Hepatocyte (in vitro differentiated cells): Measurements from ENCODE around the gene MAD1L1. TPM values are rescaled to one million over a fixed set of nuclear protein-coding genes. Genes with fewer than 3 reads are reported as not detected.
A peak's percentile ranks its signal among the peaks of the same experiment; 100 is the strongest.
"Not testable (repeated sequence)": the region's sequence is repeated elsewhere in the genome, so short reads cannot be mapped to it uniquely, and the experiment has no call there.

Experiments used
- DNase-seq: peaks from one replicate; pipeline ENCODE4 v3.0.0-alpha.2; 2016; ENCODE audit warnings: low spot score
- H2AFZ ChIP-seq: fragments of 200-600 bp; sonication (generic); 2 replicates; pipeline ENCODE4 v1.6.0; 2016; ENCODE audit warnings: antibody characterized with exemption, mild to moderate bottlenecking
- H3K27ac ChIP-seq: fragments of 200-600 bp; sonication (generic); 2 replicates; pipeline ENCODE4 v1.5.1; 2016; ENCODE audit warnings: mild to moderate bottlenecking
- H3K27me3 ChIP-seq: fragments of 200-600 bp; sonication (generic); 2 replicates; pipeline ENCODE4 v1.6.1; 2016
- H3K36me3 ChIP-seq: fragments of 200-600 bp; sonication (generic); replicated peaks from 2 replicates; pipeline ENCODE4 v1.5.1; 2016; ENCODE audit warnings: low read depth; ENCODE audit not compliant: insufficient read depth
- H3K4me1 ChIP-seq: fragments of 200-600 bp; sonication (generic); 2 replicates; pipeline ENCODE4 v1.5.1; 2016; ENCODE audit warnings: mild to moderate bottlenecking, moderate library complexity; ENCODE audit not compliant: insufficient read depth
- H3K4me2 ChIP-seq: fragments of 200-600 bp; sonication (generic); 2 replicates; pipeline ENCODE4 v1.6.0; 2016
- H3K4me3 ChIP-seq: fragments of 200-600 bp; sonication (generic); 2 replicates; pipeline ENCODE4 v1.5.1; 2016; ENCODE audit warnings: mild to moderate bottlenecking
- H3K79me2 ChIP-seq: fragments of 200-600 bp; sonication (generic); 2 replicates; pipeline ENCODE4 v1.6.0; 2017; ENCODE audit warnings: mild to moderate bottlenecking
- H3K9me2 ChIP-seq: fragments of 200-600 bp; sonication (generic); replicated peaks from 2 replicates; pipeline ENCODE4 v1.6.0; 2017; ENCODE audit warnings: mild to moderate bottlenecking; ENCODE audit not compliant: insufficient read depth
- H3K9me3 ChIP-seq: fragments of 200-600 bp; sonication (generic); 2 replicates; pipeline ENCODE4 v1.5.1; 2016; ENCODE audit warnings: low read depth, mild to moderate bottlenecking
- H4K20me1 ChIP-seq: fragments of 200-600 bp; sonication (generic); 2 replicates; pipeline ENCODE4 v1.6.0; 2016; ENCODE audit warnings: mild to moderate bottlenecking; ENCODE audit not compliant: insufficient read depth, poor library complexity, severe bottlenecking
- EZH2 ChIP-seq: fragments of 200-600 bp; sonication (generic); IDR thresholded peaks from 2 replicates; pipeline ENCODE4 v1.6.1; 2016; ENCODE audit warnings: antibody characterized with exemption, mild to moderate bottlenecking, borderline replicate concordance
- EZH2phosphoT487 ChIP-seq: fragments of 200-600 bp; sonication (generic); IDR thresholded peaks from one replicate; pipeline ENCODE4 v1.6.1; 2018; ENCODE audit warnings: antibody characterized with exemption, mild to moderate bottlenecking, low read depth, moderate library complexity; ENCODE audit not compliant: unreplicated experiment, severe bottlenecking
- WGBS: methylation state at CpG from one replicate; pipeline ENCODE4 v1.1.6; 2016; ENCODE audit warnings: low lambda C conversion rate; ENCODE audit errors: missing lambda C conversion rate; 5-methylcytosine and 5-hydroxymethylcytosine counted together
- polyA plus RNA-seq: library from polyadenylated mRNA; unstranded; fragments of >200 nt; fragmentation: Nextera tagmentation; extraction: Ambion mirVana; gene quantifications from 2 replicates; pipeline ENCODE4 v1.2.1, GENCODE V29; 2016
- total RNA-seq: library from RNA; depleted of rRNA; stranded (reverse); fragments of >200 nt; gene quantifications from 2 replicates; pipeline ENCODE4 v1.2.3, GENCODE V29; 2014
- TF ChIP-seq, protein P1 (sequence below): fragments of 200-600 bp; sonication (generic); IDR thresholded peaks from 2 replicates; pipeline ENCODE4 v1.5.1; 2016; ENCODE audit warnings: antibody characterized with exemption, mild to moderate bottlenecking; ENCODE audit not compliant: poor library complexity

Gene MAD1L1
- total and polyA plus RNA-seq, 2 experiments from 2014 or later, result 30.7 to 31.0 TPM

DNA sequence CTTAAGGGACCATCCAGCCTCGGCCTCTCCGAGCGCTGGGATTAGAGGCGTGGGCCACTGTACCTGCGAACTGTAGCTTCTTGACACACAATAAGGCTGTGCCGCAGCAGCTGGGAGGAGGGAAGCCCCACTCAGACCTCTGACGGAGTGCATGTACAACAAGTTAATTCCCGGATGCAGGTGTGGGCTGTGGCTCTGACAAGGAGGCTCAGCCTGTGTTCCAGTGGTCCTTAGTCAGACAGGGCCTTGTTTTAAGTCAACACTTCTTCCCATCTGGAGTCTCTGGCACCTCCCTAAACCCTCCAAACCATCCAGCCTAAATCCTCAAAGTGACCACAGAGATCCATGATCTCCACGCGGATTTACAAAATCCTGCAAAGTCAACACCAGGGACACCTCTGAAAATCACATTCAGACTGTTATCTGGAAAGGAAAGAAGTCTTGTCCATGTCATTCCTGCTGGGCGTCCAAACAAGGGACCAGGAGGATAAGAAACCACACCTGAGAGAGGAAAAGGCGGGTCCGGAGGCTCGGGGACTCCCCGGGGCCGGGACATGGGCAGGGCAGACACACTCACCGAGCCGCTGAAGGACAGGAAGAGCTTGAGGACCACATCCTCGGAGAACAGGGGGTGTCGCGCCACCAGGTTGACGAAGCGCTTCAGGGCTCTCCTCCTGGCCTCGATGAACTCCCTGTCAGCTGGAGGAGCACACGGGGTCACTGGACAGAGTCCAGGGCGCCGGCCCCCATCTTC is 38.7 kb upstream of the MAD1L1 start:
- Histone ChIP-seq H2AFZ (no peak overlapping the region), H3K4me3 (no peak overlapping the region), H3K36me3 (no peaks in the 10 kb centered on the region), H3K27ac (no peak overlapping the region), H4K20me1 (no peaks in the 10 kb centered on the region), H3K4me1 (peaks cover 14% of the 10 kb centered on the region), H3K4me2 (no peak overlapping the region), H3K9me2 (no peaks in the 10 kb centered on the region), H3K9me3 (no peaks in the 10 kb centered on the region), H3K27me3 (no peaks in the 10 kb centered on the region), H3K79me2 (no peaks in the 10 kb centered on the region)
- WGBS, result 81% methylated on average over 27 of the region's 27 CpGs
- DNase-seq, result no peak
- no peak for TF ChIP-seq EZH2phosphoT487

DNA sequence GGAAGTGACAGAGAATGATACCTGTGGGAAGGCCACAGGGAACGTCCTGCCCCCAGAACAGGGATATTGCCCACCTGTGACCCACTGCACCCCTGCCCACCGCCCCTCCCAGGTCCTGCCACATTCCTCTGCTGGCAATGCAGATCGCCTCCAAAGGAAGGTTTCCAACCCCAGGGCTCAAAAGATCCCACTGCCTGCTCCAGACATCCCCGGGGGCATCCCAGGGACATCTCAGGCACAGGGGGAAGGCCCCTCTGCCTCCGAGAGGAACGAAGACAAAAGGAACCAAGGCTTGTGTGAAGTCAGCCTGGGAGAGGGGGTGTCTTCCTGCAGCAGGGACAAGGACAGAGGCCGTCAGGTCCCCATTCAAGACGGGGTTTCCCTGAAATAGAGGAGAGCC is 37.8 kb upstream of the MAD1L1 start:
- H3K27me3 ChIP-seq, result no peaks in the 10 kb centered on the region
- no peaks in the 10 kb centered on the region for H4K20me1 ChIP-seq
- no peak overlapping the region for H3K4me2 ChIP-seq
- H3K79me2 ChIP-seq, result no peaks in the 10 kb centered on the region
- peaks cover 14% of the 10 kb centered on the region for H3K4me1 ChIP-seq
- no peak overlapping the region for H2AFZ ChIP-seq
- TF ChIP-seq, protein P1, sequence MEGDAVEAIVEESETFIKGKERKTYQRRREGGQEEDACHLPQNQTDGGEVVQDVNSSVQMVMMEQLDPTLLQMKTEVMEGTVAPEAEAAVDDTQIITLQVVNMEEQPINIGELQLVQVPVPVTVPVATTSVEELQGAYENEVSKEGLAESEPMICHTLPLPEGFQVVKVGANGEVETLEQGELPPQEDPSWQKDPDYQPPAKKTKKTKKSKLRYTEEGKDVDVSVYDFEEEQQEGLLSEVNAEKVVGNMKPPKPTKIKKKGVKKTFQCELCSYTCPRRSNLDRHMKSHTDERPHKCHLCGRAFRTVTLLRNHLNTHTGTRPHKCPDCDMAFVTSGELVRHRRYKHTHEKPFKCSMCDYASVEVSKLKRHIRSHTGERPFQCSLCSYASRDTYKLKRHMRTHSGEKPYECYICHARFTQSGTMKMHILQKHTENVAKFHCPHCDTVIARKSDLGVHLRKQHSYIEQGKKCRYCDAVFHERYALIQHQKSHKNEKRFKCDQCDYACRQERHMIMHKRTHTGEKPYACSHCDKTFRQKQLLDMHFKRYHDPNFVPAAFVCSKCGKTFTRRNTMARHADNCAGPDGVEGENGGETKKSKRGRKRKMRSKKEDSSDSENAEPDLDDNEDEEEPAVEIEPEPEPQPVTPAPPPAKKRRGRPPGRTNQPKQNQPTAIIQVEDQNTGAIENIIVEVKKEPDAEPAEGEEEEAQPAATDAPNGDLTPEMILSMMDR, result no peak
- no peak for TF ChIP-seq EZH2phosphoT487
- no peak for TF ChIP-seq EZH2
- no peak for DNase-seq
- H3K9me2 ChIP-seq, result no peaks in the 10 kb centered on the region
- no peaks in the 10 kb centered on the region for H3K9me3 ChIP-seq
- H3K27ac ChIP-seq, result peak overlapping the region; percentile 82
- 85% methylated on average over 8 of the region's 8 CpGs for WGBS
- no peaks in the 10 kb centered on the region for H3K36me3 ChIP-seq
- H3K4me3 ChIP-seq, result no peak overlapping the region

DNA sequence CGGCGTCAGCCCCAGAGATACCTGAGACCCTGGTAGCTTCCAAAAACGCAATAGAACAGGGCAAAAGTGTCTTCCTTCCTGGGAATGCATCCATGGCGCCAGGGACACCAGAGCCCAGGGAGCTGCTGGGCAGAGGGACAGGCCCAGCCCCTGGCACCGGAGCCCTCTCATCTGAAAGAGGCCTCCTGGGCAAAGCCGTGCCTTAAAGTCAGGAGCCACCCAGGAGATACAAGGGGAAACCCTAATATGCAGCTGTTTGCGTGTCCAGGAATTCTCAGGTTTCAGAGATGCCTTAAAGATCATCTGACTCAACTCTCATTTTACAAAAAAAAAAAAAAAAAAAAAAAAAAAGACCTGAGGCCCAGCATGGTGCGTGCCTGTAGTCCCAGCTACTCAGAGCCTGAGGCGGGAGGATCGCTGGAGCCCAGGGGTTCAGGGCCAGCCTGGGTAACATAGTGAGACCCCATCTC is 37.3 kb upstream of the MAD1L1 start:
- TF ChIP-seq EZH2, result no peak
- no peak for TF ChIP-seq EZH2phosphoT487
- TF ChIP-seq, protein P1, result no peak
- peak overlapping the region; percentile 82 for H3K27ac ChIP-seq
- peaks cover 14% of the 10 kb centered on the region for H3K4me1 ChIP-seq
- H3K9me3 ChIP-seq, result no peaks in the 10 kb centered on the region
- no peak for DNase-seq
- H3K4me3 ChIP-seq, result no peak overlapping the region
- H3K27me3 ChIP-seq, result no peaks in the 10 kb centered on the region
- 76% methylated on average over 10 of the region's 10 CpGs for WGBS
- H2AFZ ChIP-seq, result no peak overlapping the region
- H3K9me2 ChIP-seq, result no peaks in the 10 kb centered on the region
- no peaks in the 10 kb centered on the region for H4K20me1 ChIP-seq
- no peaks in the 10 kb centered on the region for H3K79me2 ChIP-seq
- no peaks in the 10 kb centered on the region for H3K36me3 ChIP-seq
- H3K4me2 ChIP-seq, result peak overlapping the region; percentile 56

DNA sequence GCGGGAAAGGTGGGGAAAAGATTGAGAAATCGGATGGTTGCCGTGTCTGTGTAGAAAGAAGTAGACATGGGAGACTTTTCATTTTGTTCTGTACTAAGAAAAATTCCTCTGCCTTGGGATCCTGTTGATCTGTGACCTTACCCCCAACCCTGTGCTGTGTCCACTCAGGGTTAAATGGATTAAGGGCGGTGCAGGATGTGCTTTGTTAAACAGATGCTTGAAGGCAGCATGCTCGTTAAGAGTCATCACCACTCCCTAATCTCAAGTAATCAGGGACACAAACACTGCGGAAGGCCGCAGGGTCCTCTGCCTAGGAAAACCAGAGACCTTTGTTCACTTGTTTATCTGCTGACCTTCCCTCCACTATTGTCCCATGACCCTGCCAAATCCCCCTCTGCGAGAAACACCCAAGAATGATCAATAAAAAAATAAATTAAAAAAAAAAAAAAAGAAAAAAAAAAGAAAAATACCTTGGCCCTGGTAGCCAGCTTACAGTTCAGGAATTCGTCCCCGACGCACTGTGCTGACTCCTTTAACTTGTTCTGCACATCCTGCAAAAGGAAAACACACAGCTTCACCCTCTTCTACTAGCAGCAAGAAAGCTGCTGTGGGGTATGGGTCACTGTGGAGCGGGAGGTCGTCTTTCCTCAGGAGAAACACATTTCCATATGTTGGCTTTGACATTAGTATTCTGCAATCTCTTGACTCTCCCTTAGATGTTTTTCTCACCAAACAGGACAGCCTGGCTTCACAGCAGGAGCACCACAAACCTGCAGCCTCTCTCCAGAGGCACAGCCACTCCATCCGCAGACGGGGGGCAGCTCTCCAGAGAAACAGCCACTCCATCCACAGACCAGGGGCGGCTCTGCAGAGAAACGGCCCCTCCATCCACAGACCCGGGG is 36.6 kb upstream of the MAD1L1 start:
- H4K20me1 ChIP-seq, H2AFZ ChIP-seq, H3K9me3 ChIP-seq, H3K36me3 ChIP-seq, DNase-seq, H3K27me3 ChIP-seq, H3K79me2 ChIP-seq, H3K9me2 ChIP-seq, H3K4me3 ChIP-seq: not testable (repeated sequence)
- 39% methylated on average over 14 of the region's 18 CpGs for WGBS
- Histone ChIP-seq H3K4me2 (peak overlapping the region; percentile 56), H3K27ac (peak overlapping the region; percentile 82), H3K4me1 (peaks cover 14% of the 10 kb centered on the region)
